ENCODE results near the gene PUSL1.

The PUSL1 gene

DNA sequence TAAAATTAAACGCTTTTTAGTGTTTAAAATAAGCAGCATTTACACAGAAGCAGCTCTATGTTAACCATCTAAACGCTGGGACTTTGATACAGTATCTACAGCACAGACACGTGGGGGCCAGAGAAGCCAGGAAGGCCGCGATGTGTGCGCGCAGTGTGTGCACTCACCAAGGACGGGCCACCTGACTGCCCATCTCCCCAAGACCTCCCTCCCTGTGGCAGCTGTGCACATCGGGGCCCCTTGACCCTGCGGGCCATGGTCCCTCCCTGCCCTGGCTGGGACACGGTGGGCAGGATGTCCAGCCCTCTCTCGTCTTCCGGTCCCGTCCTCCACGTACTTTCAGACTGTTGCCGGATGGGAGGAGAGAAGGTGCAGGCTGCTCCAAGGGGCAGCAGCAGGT, 26.9 kb downstream of the PUSL1 start:
- TF ChIP-seq SPI1 (IDR thresholded peaks at IDR 0.05; ENCODE audit: borderline replicate concordance, low read depth) = no peak
- TF ChIP-seq GABPA (IDR thresholded peaks at IDR 0.05; ENCODE audit: low read depth) = no peak
- no peak for TF ChIP-seq POLR2AphosphoS5 (IDR thresholded peaks at IDR 0.05; ENCODE audit: low read depth)
- TF ChIP-seq, protein P1, sequence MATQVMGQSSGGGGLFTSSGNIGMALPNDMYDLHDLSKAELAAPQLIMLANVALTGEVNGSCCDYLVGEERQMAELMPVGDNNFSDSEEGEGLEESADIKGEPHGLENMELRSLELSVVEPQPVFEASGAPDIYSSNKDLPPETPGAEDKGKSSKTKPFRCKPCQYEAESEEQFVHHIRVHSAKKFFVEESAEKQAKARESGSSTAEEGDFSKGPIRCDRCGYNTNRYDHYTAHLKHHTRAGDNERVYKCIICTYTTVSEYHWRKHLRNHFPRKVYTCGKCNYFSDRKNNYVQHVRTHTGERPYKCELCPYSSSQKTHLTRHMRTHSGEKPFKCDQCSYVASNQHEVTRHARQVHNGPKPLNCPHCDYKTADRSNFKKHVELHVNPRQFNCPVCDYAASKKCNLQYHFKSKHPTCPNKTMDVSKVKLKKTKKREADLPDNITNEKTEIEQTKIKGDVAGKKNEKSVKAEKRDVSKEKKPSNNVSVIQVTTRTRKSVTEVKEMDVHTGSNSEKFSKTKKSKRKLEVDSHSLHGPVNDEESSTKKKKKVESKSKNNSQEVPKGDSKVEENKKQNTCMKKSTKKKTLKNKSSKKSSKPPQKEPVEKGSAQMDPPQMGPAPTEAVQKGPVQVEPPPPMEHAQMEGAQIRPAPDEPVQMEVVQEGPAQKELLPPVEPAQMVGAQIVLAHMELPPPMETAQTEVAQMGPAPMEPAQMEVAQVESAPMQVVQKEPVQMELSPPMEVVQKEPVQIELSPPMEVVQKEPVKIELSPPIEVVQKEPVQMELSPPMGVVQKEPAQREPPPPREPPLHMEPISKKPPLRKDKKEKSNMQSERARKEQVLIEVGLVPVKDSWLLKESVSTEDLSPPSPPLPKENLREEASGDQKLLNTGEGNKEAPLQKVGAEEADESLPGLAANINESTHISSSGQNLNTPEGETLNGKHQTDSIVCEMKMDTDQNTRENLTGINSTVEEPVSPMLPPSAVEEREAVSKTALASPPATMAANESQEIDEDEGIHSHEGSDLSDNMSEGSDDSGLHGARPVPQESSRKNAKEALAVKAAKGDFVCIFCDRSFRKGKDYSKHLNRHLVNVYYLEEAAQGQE (IDR thresholded peaks at IDR 0.05; ENCODE audit: insufficient replicate concordance, low read depth) = no peak
- TF ChIP-seq, protein P2, sequence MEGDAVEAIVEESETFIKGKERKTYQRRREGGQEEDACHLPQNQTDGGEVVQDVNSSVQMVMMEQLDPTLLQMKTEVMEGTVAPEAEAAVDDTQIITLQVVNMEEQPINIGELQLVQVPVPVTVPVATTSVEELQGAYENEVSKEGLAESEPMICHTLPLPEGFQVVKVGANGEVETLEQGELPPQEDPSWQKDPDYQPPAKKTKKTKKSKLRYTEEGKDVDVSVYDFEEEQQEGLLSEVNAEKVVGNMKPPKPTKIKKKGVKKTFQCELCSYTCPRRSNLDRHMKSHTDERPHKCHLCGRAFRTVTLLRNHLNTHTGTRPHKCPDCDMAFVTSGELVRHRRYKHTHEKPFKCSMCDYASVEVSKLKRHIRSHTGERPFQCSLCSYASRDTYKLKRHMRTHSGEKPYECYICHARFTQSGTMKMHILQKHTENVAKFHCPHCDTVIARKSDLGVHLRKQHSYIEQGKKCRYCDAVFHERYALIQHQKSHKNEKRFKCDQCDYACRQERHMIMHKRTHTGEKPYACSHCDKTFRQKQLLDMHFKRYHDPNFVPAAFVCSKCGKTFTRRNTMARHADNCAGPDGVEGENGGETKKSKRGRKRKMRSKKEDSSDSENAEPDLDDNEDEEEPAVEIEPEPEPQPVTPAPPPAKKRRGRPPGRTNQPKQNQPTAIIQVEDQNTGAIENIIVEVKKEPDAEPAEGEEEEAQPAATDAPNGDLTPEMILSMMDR (IDR thresholded peaks at IDR 0.05; ENCODE audit: insufficient read depth, low read length) = no peak
- H3K27ac ChIP-seq (replicated peaks) = no peak overlapping the region
- DNase-seq (ENCODE audit: low read depth in 1 of 2, low spot score in 1 of 2) = no peak

DNA sequence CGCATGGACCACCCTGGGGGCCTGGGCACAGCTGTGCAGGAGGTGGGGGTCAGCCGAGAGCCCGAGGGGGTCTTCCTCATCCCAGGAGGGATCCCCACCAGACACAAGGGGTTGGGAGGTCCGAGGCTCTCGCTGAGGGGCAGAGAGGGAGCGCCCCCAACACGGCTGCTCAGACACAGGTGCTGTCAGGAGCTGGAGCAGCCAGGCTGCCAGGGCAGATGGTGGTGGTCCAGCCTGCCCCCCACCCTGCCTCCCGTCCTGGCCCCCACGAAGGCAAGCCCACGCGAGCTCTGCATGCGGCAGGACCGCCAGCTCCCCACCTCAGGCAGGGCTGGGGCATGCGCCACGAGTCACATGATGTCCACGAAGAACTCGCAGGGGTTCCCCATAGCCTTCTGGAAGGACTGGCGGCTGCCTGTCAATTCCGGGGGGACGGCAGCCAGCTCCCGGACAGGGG, 27.4 kb downstream of the PUSL1 start:
- no peak for DNase-seq (ENCODE audit: low read depth in 1 of 2, low spot score in 1 of 2)
- Histone ChIP-seq H3K27ac (replicated peaks) (no peak overlapping the region), H3K27me3 (ENCODE audit: insufficient read depth, poor library complexity, severe bottlenecking) (no peaks in the 10 kb centered on the region), H3K4me3 (replicated peaks; ENCODE audit: insufficient read depth, low read length) (no peak overlapping the region)
- TF ChIP-seq, protein P2 (IDR thresholded peaks at IDR 0.05; ENCODE audit: insufficient read depth, low read length) = no peak
- TF ChIP-seq GABPA (IDR thresholded peaks at IDR 0.05; ENCODE audit: low read depth) (no peak), SPI1 (IDR thresholded peaks at IDR 0.05; ENCODE audit: borderline replicate concordance, low read depth) (no peak)
- TF ChIP-seq, protein P1 (IDR thresholded peaks at IDR 0.05; ENCODE audit: insufficient replicate concordance, low read depth) = no peak

More for the DNA sequence above, 26.9 kb downstream of the PUSL1 start:
- H3K27me3 ChIP-seq (ENCODE audit: insufficient read depth, poor library complexity, severe bottlenecking) = no peaks in the 10 kb centered on the region
- no peak overlapping the region for H3K4me3 ChIP-seq (replicated peaks; ENCODE audit: insufficient read depth, low read length)

DNA sequence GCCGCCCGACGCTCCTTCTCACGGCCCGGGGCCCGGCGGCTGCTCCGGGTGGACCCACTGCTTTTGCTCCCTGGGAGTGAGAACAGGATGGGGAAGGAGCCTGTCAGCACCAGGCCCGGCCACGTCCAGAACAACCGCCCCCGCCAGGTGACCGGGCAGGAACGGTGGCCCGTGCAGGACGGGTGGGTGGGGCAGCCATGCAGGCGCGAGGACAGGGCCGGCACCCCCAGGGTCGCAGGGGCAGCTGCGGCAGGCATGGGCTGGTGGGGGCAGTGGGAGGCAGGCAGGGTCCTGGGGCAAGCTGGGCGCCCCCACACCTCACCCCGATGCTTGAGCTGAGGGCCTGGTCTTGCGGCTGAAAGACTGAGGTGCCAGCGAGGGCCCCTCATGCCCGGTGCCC, 28.0 kb downstream of the PUSL1 start:
- no peak for DNase-seq (ENCODE audit: low read depth in 1 of 2, low spot score in 1 of 2)
- no peak overlapping the region for H3K4me3 ChIP-seq (replicated peaks; ENCODE audit: insufficient read depth, low read length)
- TF ChIP-seq, protein P2 (IDR thresholded peaks at IDR 0.05; ENCODE audit: insufficient read depth, low read length) = no peak
- TF ChIP-seq POLR2AphosphoS5 (IDR thresholded peaks at IDR 0.05; ENCODE audit: low read depth) (no peak), SPI1 (IDR thresholded peaks at IDR 0.05; ENCODE audit: borderline replicate concordance, low read depth) (no peak), GABPA (IDR thresholded peaks at IDR 0.05; ENCODE audit: low read depth) (no peak)
- TF ChIP-seq, protein P1 (IDR thresholded peaks at IDR 0.05; ENCODE audit: insufficient replicate concordance, low read depth) = no peak
- H3K27me3 ChIP-seq (ENCODE audit: insufficient read depth, poor library complexity, severe bottlenecking) = no peaks in the 10 kb centered on the region
- no peak overlapping the region for H3K27ac ChIP-seq (replicated peaks)
